ENCODE results near the gene APCDD1L. TPM values are rescaled to one million over a fixed set of nuclear protein-coding genes. Genes with fewer than 3 reads are reported as not detected.
"Not testable (repeated sequence)": the region's sequence is repeated elsewhere in the genome, so short reads cannot be mapped to it uniquely, and the experiment has no call there.

APCDD1L gene
- total RNA-seq, 1 donor from 2014 or later: not detected

- Mint-ChIP-seq H3K27ac (no peak overlapping the region), H3K27me3 (ENCODE audit: low read depth) (peaks cover 27% of the 10 kb centered on the region)
Measured at GRCh38 chr20:58518896-58519593, 3.8 kb upstream of the APCDD1L start.

GRCh38 chr20:58518387-58518786, 3.2 kb upstream of the APCDD1L start:
- no peak overlapping the region for H3K4me3 Mint-ChIP-seq (ENCODE audit: low read depth)

More at GRCh38 chr20:58518896-58519593, 3.8 kb upstream of the APCDD1L start:
- no peaks in the 10 kb centered on the region for H3K4me1 Mint-ChIP-seq (ENCODE audit: low read depth)
- DNase-seq (ENCODE audit: low spot score): no peak
- intact Hi-C loops (cut with micrococcal nuclease): no loop called here
- H3K4me3 Mint-ChIP-seq (ENCODE audit: low read depth): no peak overlapping the region
- no peaks in the 10 kb centered on the region for H3K9me3 Mint-ChIP-seq
- H3K36me3 Mint-ChIP-seq (ENCODE audit: low read depth): no peaks in the 10 kb centered on the region

GRCh38 chr20:58514321-58515232, 622 bp downstream of the APCDD1L start:
- Mint-ChIP-seq H3K4me1 (ENCODE audit: low read depth) (no peaks in the 10 kb centered on the region), H3K9me3 (no peaks in the 10 kb centered on the region), H3K4me3 (ENCODE audit: low read depth) (no peak overlapping the region)

More at GRCh38 chr20:58518387-58518786, 3.2 kb upstream of the APCDD1L start:
- intact Hi-C loops (cut with micrococcal nuclease): no loop called here
- Mint-ChIP-seq H3K9me3 (no peaks in the 10 kb centered on the region), H3K27me3 (ENCODE audit: low read depth) (peaks cover 30% of the 10 kb centered on the region), H3K27ac (no peak overlapping the region), H3K36me3 (ENCODE audit: low read depth) (no peaks in the 10 kb centered on the region), H3K4me1 (ENCODE audit: low read depth) (no peaks in the 10 kb centered on the region)
- no peak for DNase-seq (ENCODE audit: low spot score)

GRCh38 chr20:58513580-58514285, 1.5 kb downstream of the APCDD1L start:
- Mint-ChIP-seq H3K9me3 (no peaks in the 10 kb centered on the region), H3K36me3 (ENCODE audit: low read depth) (no peaks in the 10 kb centered on the region), H3K4me3 (ENCODE audit: low read depth) (no peak overlapping the region), H3K27ac (no peak overlapping the region), H3K4me1 (ENCODE audit: low read depth) (no peaks in the 10 kb centered on the region), H3K27me3 (ENCODE audit: low read depth) (peaks cover 37% of the 10 kb centered on the region)
- intact Hi-C loops (cut with micrococcal nuclease): no loop called here
- DNase-seq (ENCODE audit: low spot score): no peak

More at GRCh38 chr20:58514321-58515232, 622 bp downstream of the APCDD1L start:
- no peak for DNase-seq (ENCODE audit: low spot score)
- H3K27me3 Mint-ChIP-seq (ENCODE audit: low read depth): peaks cover 37% of the 10 kb centered on the region
- H3K36me3 Mint-ChIP-seq (ENCODE audit: low read depth): no peaks in the 10 kb centered on the region
- intact Hi-C loops (cut with micrococcal nuclease): no loop called here
- H3K27ac Mint-ChIP-seq: no peak overlapping the region

GRCh38 chr20:58512808-58513552, 2.2 kb downstream of the APCDD1L start:
- H3K9me3 Mint-ChIP-seq: no peaks in the 10 kb centered on the region
- H3K36me3 Mint-ChIP-seq (ENCODE audit: low read depth): no peaks in the 10 kb centered on the region
- no peaks in the 10 kb centered on the region for H3K4me1 Mint-ChIP-seq (ENCODE audit: low read depth)
- H3K27me3 Mint-ChIP-seq (ENCODE audit: low read depth): peaks cover 33% of the 10 kb centered on the region
- H3K4me3 Mint-ChIP-seq (ENCODE audit: low read depth): no peak overlapping the region
- intact Hi-C loops (cut with micrococcal nuclease): no loop called here
- no peak for DNase-seq (ENCODE audit: low spot score)
- H3K27ac Mint-ChIP-seq: no peak overlapping the region

GRCh38 chr20:58511861-58512260, 3.3 kb downstream of the APCDD1L start:
- intact Hi-C loops (cut with micrococcal nuclease): no loop called here
- no peaks in the 10 kb centered on the region for H3K9me3 Mint-ChIP-seq
- no peaks in the 10 kb centered on the region for H3K4me1 Mint-ChIP-seq (ENCODE audit: low read depth)
- no peak overlapping the region for H3K4me3 Mint-ChIP-seq (ENCODE audit: low read depth)
- H3K36me3 Mint-ChIP-seq (ENCODE audit: low read depth): no peaks in the 10 kb centered on the region
- no peak overlapping the region for H3K27ac Mint-ChIP-seq
- H3K27me3 Mint-ChIP-seq (ENCODE audit: low read depth): peaks cover 28% of the 10 kb centered on the region
- DNase-seq (ENCODE audit: low spot score): no peak

- Mint-ChIP-seq H3K36me3 (ENCODE audit: low read depth) (no peaks in the 10 kb centered on the region), H3K4me3 (ENCODE audit: low read depth) (no peak overlapping the region), H3K27me3 (ENCODE audit: low read depth) (peaks cover 27% of the 10 kb centered on the region), H3K9me3 (no peaks in the 10 kb centered on the region), H3K4me1 (ENCODE audit: low read depth) (no peaks in the 10 kb centered on the region), H3K27ac (no peak overlapping the region)
- no peak for DNase-seq (ENCODE audit: low spot score)
- intact Hi-C loops (cut with micrococcal nuclease): no loop called here
Measured at GRCh38 chr20:58511364-58511763, 3.8 kb downstream of the APCDD1L start.

- DNase-seq (ENCODE audit: low spot score): no peak
- no peaks in the 10 kb centered on the region for H3K4me1 Mint-ChIP-seq (ENCODE audit: low read depth)
- intact Hi-C loops (cut with micrococcal nuclease): no loop called here
- H3K36me3 Mint-ChIP-seq (ENCODE audit: low read depth): no peaks in the 10 kb centered on the region
- peaks cover 23% of the 10 kb centered on the region for H3K27me3 Mint-ChIP-seq (ENCODE audit: low read depth)
- H3K9me3 Mint-ChIP-seq: no peaks in the 10 kb centered on the region
- no peak overlapping the region for H3K27ac Mint-ChIP-seq
- no peak overlapping the region for H3K4me3 Mint-ChIP-seq (ENCODE audit: low read depth)
Measured at GRCh38 chr20:58510921-58511320, 4.3 kb downstream of the APCDD1L start.

- no peak overlapping the region for H3K4me3 Mint-ChIP-seq (ENCODE audit: low read depth)
- H3K27ac Mint-ChIP-seq: no peak overlapping the region
- no peak for DNase-seq (ENCODE audit: low spot score)
- H3K9me3 Mint-ChIP-seq: peaks cover 8% of the 10 kb centered on the region
- intact Hi-C loops (cut with micrococcal nuclease): no loop called here
- H3K4me1 Mint-ChIP-seq (ENCODE audit: low read depth): no peaks in the 10 kb centered on the region
- no peaks in the 10 kb centered on the region for H3K36me3 Mint-ChIP-seq (ENCODE audit: low read depth)
- H3K27me3 Mint-ChIP-seq (ENCODE audit: low read depth): peaks cover 13% of the 10 kb centered on the region
Measured at GRCh38 chr20:58508762-58509395, 6.3 kb downstream of the APCDD1L start.

GRCh38 chr20:58506999-58507398, 8.2 kb downstream of the APCDD1L start:
- H3K27ac Mint-ChIP-seq; H3K4me1 Mint-ChIP-seq (ENCODE audit: low read depth); DNase-seq (ENCODE audit: low spot score); H3K4me3 Mint-ChIP-seq (ENCODE audit: low read depth); H3K27me3 Mint-ChIP-seq (ENCODE audit: low read depth); H3K36me3 Mint-ChIP-seq (ENCODE audit: low read depth); intact Hi-C loops (cut with micrococcal nuclease): not testable (repeated sequence)
- H3K9me3 Mint-ChIP-seq: peaks cover 13% of the 10 kb centered on the region

GRCh38 chr20:58504566-58504965, 10.6 kb downstream of the APCDD1L start:
- intact Hi-C loops (cut with micrococcal nuclease): no loop called here
- Mint-ChIP-seq H3K4me1 (ENCODE audit: low read depth) (no peaks in the 10 kb centered on the region), H3K4me3 (ENCODE audit: low read depth) (no peak overlapping the region), H3K27me3 (ENCODE audit: low read depth) (no peaks in the 10 kb centered on the region), H3K9me3 (peaks cover 13% of the 10 kb centered on the region), H3K36me3 (ENCODE audit: low read depth) (no peaks in the 10 kb centered on the region), H3K27ac (no peak overlapping the region)
- DNase-seq (ENCODE audit: low spot score): no peak

GRCh38 chr20:58503668-58504067, 11.5 kb downstream of the APCDD1L start:
- no peaks in the 10 kb centered on the region for H3K36me3 Mint-ChIP-seq (ENCODE audit: low read depth)
- H3K4me1 Mint-ChIP-seq (ENCODE audit: low read depth): no peaks in the 10 kb centered on the region
- H3K4me3 Mint-ChIP-seq (ENCODE audit: low read depth): no peak overlapping the region
- no peak for DNase-seq (ENCODE audit: low spot score)
- intact Hi-C loops (cut with micrococcal nuclease): no loop called here
- H3K9me3 Mint-ChIP-seq: peaks cover 13% of the 10 kb centered on the region
- H3K27me3 Mint-ChIP-seq (ENCODE audit: low read depth): no peaks in the 10 kb centered on the region
- H3K27ac Mint-ChIP-seq: no peak overlapping the region

All from activated T-helper 2 cell treated with anti-CD3 and anti-CD28 coated beads, Interferon-gamma antibody, Interleukin-2, Interleukin-4, amounts not matched to agents 10 μg/mL and 5 μg/mL and 100 μg/mL, durations not matched to agents 14 hours and 24 hours and 36 hours (primary cell).